Nephron (organoid): ENCODE results near the gene DCAF17.

ENCODE experiments used
- H3K27ac Mint-ChIP-seq, 3 experiments: 2 replicates each; pipeline ENCODE4 v1.8.0; 2020; ENCODE audit warnings: mixed read lengths in 3 of 3, mild to moderate bottlenecking in 2 of 3, moderate library complexity in 1 of 3
- H3K27me3 Mint-ChIP-seq: 2 replicates; pipeline ENCODE4 v1.8.0; 2021; ENCODE audit warnings: low read depth, mild to moderate bottlenecking, moderate library complexity, mixed read lengths
- H3K36me3 Mint-ChIP-seq: 2 replicates; pipeline ENCODE4 v1.8.0; 2020; ENCODE audit warnings: low read depth, mixed read lengths
- H3K4me1 Mint-ChIP-seq: 2 replicates; pipeline ENCODE4 v1.8.0; 2020; ENCODE audit warnings: mixed read lengths
- H3K4me3 Mint-ChIP-seq, 3 experiments: 2 replicates each; pipeline ENCODE4 v1.8.0; 2020; ENCODE audit warnings: mild to moderate bottlenecking in 3 of 3, mixed read lengths in 3 of 3, moderate library complexity in 2 of 3
- H3K9me3 Mint-ChIP-seq: 2 replicates; pipeline ENCODE4 v1.8.0; 2020; ENCODE audit warnings: mixed read lengths
- CTCF ChIP-seq, 3 experiments: fragments of 200-600 bp; sonication (generic); IDR thresholded peaks; one replicate each; pipeline ENCODE4 v1.5.0; 2021; ENCODE audit warnings: antibody characterized with exemption in 3 of 3; ENCODE audit not compliant: unreplicated experiment in 3 of 3

DCAF17 gene

GRCh38 chr2:171514908-171515582 is 81.0 kb downstream of the DCAF17 start:
- Mint-ChIP-seq H3K4me1 (peaks cover 15% of the 10 kb centered on the region), H3K27me3 (peaks cover 8% of the 10 kb centered on the region), H3K27ac (no peak overlapping the region), H3K4me3 (no peak overlapping the region), H3K9me3 (no peaks in the 10 kb centered on the region), H3K36me3 (no peaks in the 10 kb centered on the region)
- no peak for TF ChIP-seq CTCF (IDR thresholded peaks at IDR 0.05; ENCODE audit: unreplicated experiment in 3 of 3)

GRCh38 chr2:171515672-171516298 is 81.8 kb downstream of the DCAF17 start:
- Mint-ChIP-seq H3K36me3 (no peaks in the 10 kb centered on the region), H3K4me1 (peaks cover 20% of the 10 kb centered on the region), H3K27ac (no peak overlapping the region), H3K4me3 (no peak overlapping the region), H3K27me3 (peaks cover 8% of the 10 kb centered on the region), H3K9me3 (no peaks in the 10 kb centered on the region)
- TF ChIP-seq CTCF (IDR thresholded peaks at IDR 0.05; ENCODE audit: unreplicated experiment in 3 of 3): no peak

GRCh38 chr2:171516793-171517192 is 82.8 kb downstream of the DCAF17 start:
- H3K27ac Mint-ChIP-seq: no peak overlapping the region
- H3K4me3 Mint-ChIP-seq: peak overlapping the region in 1 of 3 experiments; percentile 23
- H3K36me3 Mint-ChIP-seq: no peaks in the 10 kb centered on the region
- no peak for TF ChIP-seq CTCF (IDR thresholded peaks at IDR 0.05; ENCODE audit: unreplicated experiment in 3 of 3)
- H3K27me3 Mint-ChIP-seq: peaks cover 10% of the 10 kb centered on the region
- peaks cover 30% of the 10 kb centered on the region for H3K4me1 Mint-ChIP-seq
- H3K9me3 Mint-ChIP-seq: no peaks in the 10 kb centered on the region

GRCh38 chr2:171520471-171520870 is 86.4 kb downstream of the DCAF17 start:
- TF ChIP-seq CTCF (IDR thresholded peaks at IDR 0.05; ENCODE audit: unreplicated experiment in 3 of 3): no peak
- peaks cover 44% of the 10 kb centered on the region for H3K4me1 Mint-ChIP-seq
- H3K4me3 Mint-ChIP-seq: peak overlapping the region in 2 of 3 experiments; percentile 40 to 67
- H3K9me3 Mint-ChIP-seq: no peaks in the 10 kb centered on the region
- H3K27me3 Mint-ChIP-seq: peaks cover 13% of the 10 kb centered on the region
- H3K27ac Mint-ChIP-seq: peak overlapping the region in 1 of 3 experiments; percentile 67
- H3K36me3 Mint-ChIP-seq: no peaks in the 10 kb centered on the region

GRCh38 chr2:171521361-171522051 is 87.5 kb downstream of the DCAF17 start:
- H3K9me3 Mint-ChIP-seq: no peaks in the 10 kb centered on the region
- peaks cover 45% of the 10 kb centered on the region for H3K4me1 Mint-ChIP-seq
- H3K27me3 Mint-ChIP-seq: peaks cover 9% of the 10 kb centered on the region
- H3K4me3 Mint-ChIP-seq: peak overlapping the region; percentile 93 to 98 (median 94)
- TF ChIP-seq CTCF (IDR thresholded peaks at IDR 0.05; ENCODE audit: unreplicated experiment in 3 of 3): no peak
- peak overlapping the region; percentile 95 to 100 (median 96) for H3K27ac Mint-ChIP-seq
- H3K36me3 Mint-ChIP-seq: no peaks in the 10 kb centered on the region
